ENCODE measurements around the gene MAPT. TPM values are rescaled to one million over a fixed set of nuclear protein-coding genes. Genes with fewer than 3 reads are reported as not detected.
A peak's percentile ranks its signal among the peaks of the same experiment; 100 is the strongest.

Gene MAPT
- total and polyA plus RNA-seq, 2 of the 13 experiments (the other 11 are each of a cell fraction or from before 2014, with no cell fraction given) = 2.1 to 2.8 TPM

GRCh38 chr17:46003907-46004748 is 109.8 kb downstream of the MAPT start (continued):
- TF ChIP-seq ZNF839 (CRISPR knock-in tag; IDR thresholded peaks at IDR 0.05; ENCODE audit: borderline replicate concordance) = peak; percentile 82; the same call in 1 of the 2 replicates
- peak; percentile 45; the same call in 1 of the 2 replicates for TF ChIP-seq MEIS1 (CRISPR knock-in tag; IDR thresholded peaks at IDR 0.05; ENCODE audit: borderline replicate concordance)
- TF ChIP-seq ZNF720 (CRISPR knock-in tag; IDR thresholded peaks at IDR 0.05) = no peak
- TF ChIP-seq KAT7 (CRISPR knock-in tag; IDR thresholded peaks at IDR 0.05; ENCODE audit: borderline replicate concordance) = no peak; the same call in 1 of the 2 replicates
- TF ChIP-seq ZSCAN25 (CRISPR knock-in tag; IDR thresholded peaks at IDR 0.05) = peak; percentile 53; the same call in 1 of the 2 replicates
- no peak for TF ChIP-seq ZNF296 (CRISPR knock-in tag; conservative IDR thresholded peaks at IDR 0.05)
- TF ChIP-seq ZBTB3 (CRISPR knock-in tag; IDR thresholded peaks at IDR 0.05; ENCODE audit: borderline replicate concordance, low read depth) = no peak
- peak; percentile 79 for TF ChIP-seq ELF3 (CRISPR knock-in tag; IDR thresholded peaks at IDR 0.05)
- peak; percentile 85 for TF ChIP-seq HNRNPL (IDR thresholded peaks at IDR 0.05; ENCODE audit: low read depth, low read length)
- peak; percentile 50; the same call in 1 of the 2 replicates for TF ChIP-seq MYPOP (CRISPR knock-in tag; IDR thresholded peaks at IDR 0.05)
- peak; percentile 75 for TF ChIP-seq MED1 (CRISPR knock-in tag; IDR thresholded peaks at IDR 0.05)
- TF ChIP-seq ZNF574 (CRISPR knock-in tag; IDR thresholded peaks at IDR 0.05) = peak; percentile 64
- no peak; the same call in 1 of the 2 replicates for TF ChIP-seq ELF1 (CRISPR knock-in tag; IDR thresholded peaks at IDR 0.05)
- peak; percentile 93 for TF ChIP-seq PHF21A (CRISPR knock-in tag; IDR thresholded peaks at IDR 0.05)
- peak; percentile 91 for TF ChIP-seq ARID5B (CRISPR knock-in tag; IDR thresholded peaks at IDR 0.05)
- no peak for TF ChIP-seq ZNF484 (CRISPR knock-in tag; IDR thresholded peaks at IDR 0.05; ENCODE audit: borderline replicate concordance, low read depth)
- 0 out of 2 replicates have a peak, but pooled peaks have one; percentile 42 for TF ChIP-seq ZNF766 (CRISPR knock-in tag; IDR thresholded peaks at IDR 0.05; ENCODE audit: borderline replicate concordance)
- no peak for TF ChIP-seq ZFP1 (CRISPR knock-in tag; IDR thresholded peaks at IDR 0.05)
- TF ChIP-seq ZNF549 (CRISPR knock-in tag; IDR thresholded peaks at IDR 0.05) = no peak
- TF ChIP-seq ELF4 (CRISPR knock-in tag; IDR thresholded peaks at IDR 0.05; ENCODE audit: borderline replicate concordance) = 0 out of 2 replicates have a peak, but pooled peaks have one; percentile 24
- TF ChIP-seq ERF (CRISPR knock-in tag; IDR thresholded peaks at IDR 0.05) = no peak; the same call in 1 of the 2 replicates
- no peak; the same call in 1 of the 2 replicates for TF ChIP-seq HOXA3 (CRISPR knock-in tag; IDR thresholded peaks at IDR 0.05)

Measured in HepG2 (cell line).